ENCODE results near the gene TOX2.

TOX2 gene

DNA sequence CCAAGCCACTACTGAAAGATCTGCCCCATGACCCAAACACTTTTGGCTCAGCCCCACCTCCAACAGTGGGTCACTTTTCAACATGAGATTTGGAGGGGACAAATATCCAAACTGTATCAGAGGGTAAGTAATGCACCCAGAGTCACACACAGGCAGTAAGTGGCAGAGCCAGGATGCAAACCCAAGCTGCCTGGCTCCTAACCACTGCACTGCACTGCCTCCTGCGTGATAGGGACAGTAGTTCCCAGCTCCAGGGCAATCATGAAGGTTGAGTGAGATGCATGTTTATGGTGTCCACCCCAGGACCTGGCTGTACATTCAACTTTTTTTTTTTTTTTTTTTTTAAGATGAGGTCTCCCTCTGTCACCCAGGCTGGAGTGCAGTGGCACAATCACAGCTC lies 88.2 kb downstream of the TOX2 start:
- DNase-seq = no peak

DNA sequence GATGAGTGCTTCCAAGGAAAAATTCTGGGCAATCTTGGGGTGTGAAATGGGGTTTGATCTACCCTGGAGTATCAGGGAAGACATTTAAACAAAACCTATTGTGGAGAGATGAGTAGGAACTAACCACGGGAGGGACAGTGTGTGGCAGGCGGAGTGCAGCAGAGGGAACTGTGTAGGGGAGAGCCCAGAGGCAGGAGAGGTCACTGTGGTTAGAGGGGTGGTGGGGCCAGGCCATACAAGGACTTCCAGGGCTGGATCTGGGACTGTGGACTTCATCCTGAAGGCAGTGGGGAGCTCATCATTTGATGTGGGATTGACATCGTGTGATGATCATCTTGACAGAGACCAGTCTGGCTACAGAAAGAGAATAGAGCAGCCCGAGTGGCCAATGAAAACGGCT lies 89.0 kb downstream of the TOX2 start:
- no peak for DNase-seq

DNA sequence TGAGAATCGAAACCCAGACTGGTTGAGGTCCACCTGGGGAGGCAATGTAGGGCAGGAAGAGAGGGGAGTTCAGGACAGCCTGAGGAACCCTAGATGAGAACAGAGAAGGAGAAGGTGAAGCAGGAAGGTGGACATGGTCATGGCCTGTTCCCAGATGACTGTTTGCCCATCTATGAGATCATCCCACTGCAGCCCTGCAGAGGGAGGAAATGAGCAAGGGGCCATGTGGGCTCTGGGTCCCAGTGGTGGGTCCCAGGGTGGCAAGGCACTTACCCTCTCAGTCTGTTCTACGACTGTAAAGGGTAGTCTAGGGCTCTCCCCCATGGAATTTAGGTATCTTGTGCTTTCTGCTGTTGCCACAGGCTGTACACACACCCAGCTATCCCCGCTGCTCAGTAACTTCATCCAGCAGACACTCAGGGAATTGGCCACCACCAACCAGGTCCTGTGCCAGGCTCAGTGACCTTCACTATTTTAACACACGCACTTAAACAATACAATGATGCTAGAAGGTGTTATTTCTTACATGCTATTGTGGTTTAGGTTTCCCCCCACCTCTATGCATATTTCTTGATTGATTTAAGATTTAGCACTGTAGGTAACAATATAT lies 89.8 kb downstream of the TOX2 start:
- no peak for DNase-seq

DNA sequence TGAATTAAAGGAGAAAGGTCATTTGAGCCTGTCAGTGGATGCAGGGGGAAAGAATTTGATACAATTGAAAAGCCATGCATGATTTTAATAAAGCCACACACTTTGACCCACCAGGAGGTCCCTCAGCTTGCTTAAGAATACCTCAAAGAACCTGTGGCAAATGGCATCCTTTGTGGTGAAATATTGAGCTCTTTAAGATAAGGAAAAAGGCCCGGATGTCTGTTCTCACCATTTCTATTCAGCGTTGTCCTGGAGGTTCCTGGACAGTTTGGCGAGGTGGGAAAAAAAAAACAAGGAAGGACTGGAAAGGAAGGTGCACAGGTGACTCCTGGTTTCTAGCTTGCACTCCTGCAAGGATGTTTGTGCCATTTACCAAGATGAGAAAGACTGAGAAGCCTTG lies 91.0 kb downstream of the TOX2 start:
- no peak for DNase-seq

DNA sequence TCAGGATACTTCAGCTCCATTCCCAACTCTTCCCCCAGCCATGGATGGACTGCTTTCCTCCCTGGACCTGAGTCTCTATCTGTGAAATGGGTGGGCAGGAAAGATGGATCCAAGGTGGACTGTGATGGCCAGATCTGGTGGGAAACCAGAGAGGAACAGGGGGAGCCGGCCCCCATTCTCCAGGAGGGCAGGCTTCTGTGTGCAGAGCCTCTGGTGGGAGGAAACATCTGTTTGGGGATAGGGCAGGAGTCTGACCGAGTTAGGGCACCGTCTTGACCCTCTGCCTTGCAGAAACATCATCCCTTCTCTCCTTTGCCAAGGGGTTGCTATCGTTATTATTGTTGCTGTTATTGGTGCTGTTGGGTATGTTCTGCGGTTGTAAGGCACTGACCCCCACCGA lies 91.5 kb downstream of the TOX2 start:
- no peak for DNase-seq

DNA sequence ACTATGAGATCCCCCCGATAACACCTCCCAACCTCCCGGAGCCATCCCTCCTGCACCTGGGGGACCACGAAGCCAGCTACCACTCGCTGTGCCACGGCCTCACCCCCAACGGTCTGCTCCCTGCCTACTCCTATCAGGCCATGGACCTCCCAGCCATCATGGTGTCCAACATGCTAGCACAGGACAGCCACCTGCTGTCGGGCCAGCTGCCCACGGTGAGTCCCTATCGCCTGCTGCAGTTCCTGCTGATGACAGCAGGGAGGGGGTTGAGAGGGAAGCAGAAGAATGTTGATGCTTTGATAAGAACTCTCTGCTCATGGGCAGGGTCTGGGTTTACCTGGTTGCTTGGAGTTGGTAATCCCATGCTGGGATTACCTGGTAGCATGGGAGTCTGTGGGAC lies 91.9 kb downstream of the TOX2 start:
- no peak for DNase-seq

DNA sequence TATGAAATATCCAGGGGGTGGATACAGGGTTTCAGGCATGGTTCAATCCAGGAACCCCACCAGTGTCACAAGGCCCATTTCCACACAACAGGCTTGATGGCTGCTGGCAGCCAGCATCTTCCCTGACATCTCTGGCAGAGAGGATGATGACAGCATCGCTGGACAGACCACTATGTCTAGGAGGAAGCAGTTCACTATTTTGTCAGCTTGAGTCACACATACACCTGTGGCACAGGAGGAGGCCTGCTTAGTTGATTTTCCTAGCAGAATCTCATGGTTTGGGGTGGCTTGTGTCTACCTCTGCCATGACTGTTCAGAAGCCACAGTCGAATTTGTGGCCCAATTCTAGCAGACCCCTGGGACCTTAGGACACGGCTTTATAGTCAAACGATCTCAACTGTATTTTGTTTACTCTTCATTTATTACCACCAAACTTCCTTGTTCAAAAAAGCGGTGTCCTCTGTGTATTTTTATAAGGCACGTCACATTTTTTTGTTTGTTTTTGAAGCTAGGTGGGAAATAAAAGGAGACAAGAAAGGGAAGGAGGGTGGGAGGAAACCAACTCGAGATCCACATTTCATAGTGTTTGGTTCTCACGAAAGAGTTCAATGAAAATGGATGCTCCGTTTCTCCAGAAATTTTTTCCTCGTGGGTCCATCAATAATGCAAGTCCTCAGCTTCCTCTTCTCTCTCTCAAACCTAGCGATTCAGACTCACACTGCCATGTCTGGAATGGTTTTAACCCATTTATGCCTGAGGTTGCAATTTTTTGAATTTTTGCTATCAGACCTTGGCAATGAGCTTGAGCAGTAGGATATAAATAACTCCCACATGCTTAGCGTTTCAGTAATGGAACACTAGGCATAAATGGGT lies 94.4 kb downstream of the TOX2 start:
- DNase-seq = no peak

DNA sequence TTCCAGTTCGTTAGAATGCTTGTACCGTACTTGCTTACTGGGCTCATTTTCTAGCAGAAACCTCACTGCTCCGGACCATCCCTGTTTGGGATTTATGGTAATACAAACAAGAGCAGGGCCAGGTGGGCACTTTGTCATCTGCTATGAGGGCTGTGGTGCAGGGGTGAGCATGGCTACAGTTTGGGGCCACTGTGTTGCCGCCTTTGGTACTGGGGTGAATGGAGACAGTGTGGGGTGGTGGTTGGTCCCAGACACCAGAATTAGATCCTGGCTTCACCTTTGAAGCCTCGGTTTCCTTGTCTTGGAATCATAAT lies 95.0 kb downstream of the TOX2 start:
- no peak for DNase-seq

DNA sequence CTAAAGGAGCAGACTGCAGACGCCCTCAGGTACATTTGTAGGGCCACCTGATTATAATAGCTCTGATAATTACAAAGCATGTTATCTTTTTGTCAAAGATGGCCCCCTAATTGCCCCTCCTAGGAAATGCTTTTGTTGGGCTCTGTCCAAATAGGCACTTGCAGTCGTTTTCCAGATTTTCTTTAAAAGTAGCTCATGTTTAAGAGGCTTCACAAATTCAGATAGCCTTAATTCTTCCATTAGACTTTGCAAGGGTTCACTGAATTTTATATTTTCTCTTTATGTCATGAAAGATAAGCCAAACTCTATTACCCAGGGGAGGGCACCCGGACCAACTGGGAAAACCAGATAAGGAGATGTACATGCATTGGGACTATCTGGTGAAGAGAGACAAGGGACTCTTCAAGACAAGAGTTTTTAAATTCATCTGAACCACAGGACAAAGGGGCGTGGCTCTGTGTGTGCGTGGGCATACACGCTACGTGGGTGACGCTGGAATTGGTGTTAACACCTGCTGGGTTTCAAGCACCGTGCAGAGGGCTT lies 95.6 kb downstream of the TOX2 start:
- no peak for DNase-seq

DNA sequence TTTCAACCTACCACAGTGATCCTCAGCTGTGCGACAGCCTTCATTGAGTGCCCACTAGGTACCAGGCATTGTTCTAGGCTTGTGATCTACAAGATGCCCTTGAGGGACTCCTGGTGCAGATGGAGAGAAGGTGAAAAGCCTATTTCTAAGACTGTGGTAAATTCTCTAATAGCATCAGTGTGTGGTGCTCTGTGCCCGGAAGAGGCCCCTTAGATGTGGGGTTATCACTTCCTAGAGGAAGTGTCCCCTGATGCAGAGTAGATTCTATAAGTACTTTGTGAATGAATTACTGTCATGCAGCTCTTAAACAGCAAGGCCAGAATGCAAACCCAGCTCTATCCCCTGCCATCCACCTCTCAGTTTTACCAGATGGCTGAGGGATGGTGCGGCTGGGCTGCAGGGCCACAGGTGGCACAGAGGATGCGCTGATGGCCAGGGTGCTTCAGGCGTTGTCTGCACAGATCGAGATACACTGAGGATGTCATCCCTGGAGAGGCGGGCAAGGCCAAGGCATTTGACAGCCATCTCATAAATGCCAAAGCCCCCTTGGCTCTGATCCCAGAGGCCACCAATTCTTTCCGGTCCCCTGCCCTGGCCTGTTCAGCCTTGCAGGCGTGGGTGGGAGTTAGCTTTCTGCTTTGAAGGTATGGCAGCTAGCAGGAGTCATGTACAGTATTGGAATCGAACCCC lies 96.7 kb downstream of the TOX2 start:
- no peak for DNase-seq

DNA sequence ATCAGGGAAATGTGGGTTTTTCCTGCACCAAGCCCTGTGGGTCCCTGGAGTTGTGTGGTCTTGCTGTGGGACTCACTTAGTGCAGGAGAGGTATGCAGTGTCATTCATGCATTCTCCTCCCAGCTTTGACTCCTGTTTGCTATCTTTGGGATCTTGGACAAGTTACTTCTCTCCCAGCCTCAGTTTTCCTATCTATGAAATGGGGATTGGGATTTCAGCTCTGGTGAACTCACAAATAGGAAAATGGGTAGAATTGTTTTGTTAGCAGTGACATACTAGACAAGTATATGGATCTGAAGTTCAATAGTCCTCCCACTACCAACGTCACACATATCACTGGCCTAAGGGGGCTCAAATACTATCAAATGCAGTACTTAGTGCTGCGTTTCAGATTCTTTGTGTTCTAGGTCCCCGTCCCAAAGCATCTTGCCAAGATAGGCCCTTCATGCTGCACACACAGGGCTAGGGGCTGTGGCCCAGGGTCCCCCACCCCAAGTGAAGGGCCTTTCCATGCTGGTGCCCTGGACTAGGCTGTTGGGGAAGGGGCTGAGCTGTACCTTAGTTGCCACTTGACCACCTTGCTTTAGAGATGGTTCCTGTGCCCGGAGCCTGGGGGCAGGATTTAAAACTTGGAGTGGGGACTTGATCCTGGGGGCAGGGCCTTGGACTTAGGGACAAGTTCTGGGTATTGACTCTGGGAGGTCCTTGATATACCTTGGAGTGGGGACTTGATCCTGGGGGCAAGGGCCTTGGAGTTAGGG lies 98.0 kb downstream of the TOX2 start:
- DNase-seq = no peak

DNA sequence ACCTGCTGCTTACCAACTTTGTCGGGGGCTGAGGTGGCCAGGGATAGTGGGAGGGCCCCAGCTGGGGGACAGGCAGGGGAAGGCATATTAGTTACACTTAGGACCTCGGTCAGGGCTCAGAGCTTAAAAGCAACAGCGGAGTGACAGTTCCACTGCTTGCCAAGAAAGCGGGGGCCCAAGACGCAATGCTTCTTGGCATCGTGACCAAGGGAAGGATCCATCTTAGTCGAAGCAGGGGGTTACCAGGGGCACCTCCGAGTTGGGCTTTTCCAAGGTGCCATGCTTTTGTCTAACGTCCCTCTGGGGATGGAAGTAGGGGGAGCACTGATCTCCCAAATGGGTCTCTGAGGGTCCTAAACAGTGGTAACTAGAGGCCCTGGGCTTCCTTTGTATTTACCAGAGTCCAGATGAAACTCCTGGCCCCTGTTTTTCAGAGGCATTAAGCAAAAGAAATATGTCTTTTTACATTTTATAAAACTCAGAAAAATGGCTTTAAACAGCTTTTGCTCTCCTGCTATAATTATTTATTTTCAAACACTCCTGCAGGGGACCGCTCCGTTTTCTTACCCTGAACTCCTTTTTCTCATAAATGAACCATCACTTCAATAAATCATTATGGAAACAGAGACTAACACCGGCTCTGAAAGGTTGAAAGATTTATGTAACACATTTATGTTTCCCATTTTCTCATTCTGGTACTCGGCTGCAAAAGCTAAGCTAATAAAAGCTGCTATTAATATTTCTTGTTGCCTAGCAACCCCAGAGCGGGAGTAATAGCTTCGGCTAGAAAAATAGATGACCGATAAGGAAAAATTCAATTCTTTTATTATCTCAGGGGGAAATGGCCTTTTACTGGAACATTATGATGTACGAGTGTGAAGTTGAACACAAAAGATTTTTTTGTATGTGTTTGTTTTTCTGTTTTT lies 100.4 kb downstream of the TOX2 start:
- DNase-seq = no peak

DNA sequence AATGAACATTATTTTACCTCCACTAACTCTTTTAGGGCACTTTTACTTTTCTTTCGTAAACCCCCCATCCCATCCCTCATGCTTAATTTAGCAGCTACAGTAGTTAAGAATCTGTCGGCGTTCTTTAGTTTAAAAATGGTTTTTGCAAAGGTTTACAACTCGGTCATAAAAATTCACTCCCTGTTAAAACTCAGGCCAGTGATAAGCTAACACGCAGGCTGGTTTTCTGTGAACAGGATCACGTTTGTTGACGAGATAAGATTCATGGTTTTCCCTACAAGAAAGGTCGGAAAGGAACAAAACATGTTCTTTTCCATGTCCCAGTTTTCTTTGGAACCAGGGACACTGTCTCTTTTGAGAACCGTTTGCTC lies 101.1 kb downstream of the TOX2 start:
- no peak for DNase-seq

DNA sequence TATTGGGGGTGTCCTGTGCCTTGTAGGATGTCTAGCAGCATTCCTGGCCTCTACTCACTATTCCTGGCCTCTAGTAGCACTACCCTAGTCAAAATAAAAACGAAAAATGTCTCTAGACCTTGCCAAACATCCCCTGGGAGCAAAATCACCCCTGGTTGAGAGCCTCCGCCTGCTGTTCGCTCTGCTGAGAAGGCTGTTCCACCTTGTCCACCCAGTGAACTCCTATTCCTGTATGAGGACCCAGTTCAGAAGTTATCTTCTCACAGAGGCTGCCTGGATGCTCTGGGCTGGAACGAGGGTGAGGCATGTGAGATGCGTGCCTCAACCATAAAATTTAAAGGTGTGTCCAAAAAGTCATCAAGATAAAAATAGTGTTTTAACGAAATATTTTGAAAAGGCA lies 101.9 kb downstream of the TOX2 start:
- DNase-seq = no peak

DNA sequence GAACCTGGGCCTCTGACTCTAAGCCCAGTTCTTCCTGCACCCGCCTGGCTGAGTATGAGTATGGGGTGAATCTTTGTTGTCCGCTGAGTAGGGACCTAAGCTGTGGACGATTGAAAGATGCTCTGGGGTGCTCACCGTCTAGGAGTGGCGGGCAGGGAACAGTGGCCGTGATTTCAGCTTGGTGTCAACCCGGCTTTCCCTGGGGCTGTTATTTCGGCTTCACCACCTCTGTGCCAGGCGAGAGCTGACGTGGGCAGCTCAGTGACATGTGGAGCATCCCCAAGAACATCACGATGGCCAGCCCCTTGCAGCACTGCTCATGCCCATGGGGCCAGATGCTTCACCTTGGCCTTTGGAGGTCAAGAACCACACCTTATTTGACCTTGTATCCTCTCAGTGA lies 102.6 kb downstream of the TOX2 start:
- no peak for DNase-seq

DNA sequence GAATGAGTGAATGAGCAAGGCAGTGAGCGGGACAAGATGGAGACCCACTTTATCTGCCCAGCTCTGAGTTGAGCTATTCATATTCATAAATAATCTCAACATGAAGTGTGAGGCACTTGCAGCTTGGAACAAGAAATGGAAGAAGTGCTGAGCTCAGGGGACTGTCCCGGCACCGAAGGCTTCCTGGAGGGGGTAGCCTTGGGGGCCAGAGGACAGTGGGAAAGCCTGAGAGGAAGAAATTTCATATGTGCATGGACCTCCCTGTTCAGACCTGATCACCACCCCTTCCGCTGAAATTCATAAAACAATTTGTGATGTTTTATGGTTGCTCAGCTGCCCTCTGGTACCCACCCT lies 103.2 kb downstream of the TOX2 start:
- no peak for DNase-seq

DNA sequence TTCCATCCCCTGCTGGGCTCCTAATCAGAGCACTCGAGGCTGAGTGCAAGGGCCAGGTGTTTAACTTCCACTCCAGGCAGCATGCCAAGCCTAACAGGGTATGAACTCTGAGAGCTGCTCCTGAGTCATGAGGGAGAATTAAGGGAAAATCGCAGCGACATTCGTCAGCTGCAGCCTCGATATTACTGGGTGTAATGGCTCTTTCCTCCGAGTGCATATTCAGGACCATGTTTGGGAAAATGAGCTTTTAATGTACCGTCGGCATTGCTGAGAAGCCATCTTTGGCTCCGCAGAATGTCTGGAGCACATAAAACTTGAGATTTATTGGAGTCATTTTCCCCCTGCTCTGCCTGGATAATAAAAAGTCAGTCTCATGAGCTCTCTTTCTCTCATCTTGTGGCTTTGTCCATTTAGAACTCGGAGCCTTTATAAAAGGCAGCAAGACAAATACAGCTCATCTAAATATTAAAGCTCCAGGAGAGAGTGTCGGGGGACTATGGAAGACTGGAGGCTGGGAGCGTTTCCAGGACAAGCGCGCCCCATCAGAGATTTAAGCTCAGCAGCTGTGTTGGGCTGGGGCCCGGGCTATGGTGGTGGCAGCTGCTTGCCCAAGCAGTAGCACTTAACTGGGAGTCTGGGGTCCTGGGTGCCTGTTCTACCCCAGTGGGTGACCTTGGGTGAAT lies 103.7 kb downstream of the TOX2 start:
- DNase-seq = peak; percentile 68

DNA sequence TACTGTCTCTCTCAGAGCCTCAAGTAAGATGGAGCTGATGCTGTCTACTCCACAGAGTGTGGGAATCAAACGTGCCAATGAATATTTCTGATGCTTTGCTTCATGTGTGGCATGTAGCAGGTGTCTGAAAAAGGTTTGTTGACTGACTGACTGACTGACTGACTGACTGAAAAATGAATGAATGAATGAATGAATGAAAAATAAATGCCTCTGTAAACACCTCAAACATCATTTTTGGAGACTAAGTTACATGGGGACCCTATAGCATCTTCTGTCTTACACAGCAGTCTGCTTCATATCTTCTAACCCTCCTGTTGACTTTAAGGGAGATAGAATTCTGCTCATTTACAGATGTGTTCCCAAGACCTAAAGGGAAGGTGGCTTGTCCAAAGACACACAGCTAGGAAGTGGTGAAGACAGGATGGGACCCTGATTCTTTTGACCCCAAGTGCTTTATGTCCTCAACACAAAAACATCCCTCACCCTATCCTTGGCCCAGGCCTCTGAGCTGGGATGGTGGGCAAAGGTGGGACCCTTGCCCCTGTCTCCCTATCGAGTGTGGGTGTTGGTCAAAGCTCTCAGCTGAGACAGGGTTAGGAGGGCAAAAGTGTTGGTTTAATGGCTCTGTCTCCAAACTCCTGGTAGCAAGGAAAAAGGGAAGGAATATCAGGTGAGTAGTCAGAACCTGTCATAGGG lies 104.4 kb downstream of the TOX2 start:
- DNase-seq = no peak

DNA sequence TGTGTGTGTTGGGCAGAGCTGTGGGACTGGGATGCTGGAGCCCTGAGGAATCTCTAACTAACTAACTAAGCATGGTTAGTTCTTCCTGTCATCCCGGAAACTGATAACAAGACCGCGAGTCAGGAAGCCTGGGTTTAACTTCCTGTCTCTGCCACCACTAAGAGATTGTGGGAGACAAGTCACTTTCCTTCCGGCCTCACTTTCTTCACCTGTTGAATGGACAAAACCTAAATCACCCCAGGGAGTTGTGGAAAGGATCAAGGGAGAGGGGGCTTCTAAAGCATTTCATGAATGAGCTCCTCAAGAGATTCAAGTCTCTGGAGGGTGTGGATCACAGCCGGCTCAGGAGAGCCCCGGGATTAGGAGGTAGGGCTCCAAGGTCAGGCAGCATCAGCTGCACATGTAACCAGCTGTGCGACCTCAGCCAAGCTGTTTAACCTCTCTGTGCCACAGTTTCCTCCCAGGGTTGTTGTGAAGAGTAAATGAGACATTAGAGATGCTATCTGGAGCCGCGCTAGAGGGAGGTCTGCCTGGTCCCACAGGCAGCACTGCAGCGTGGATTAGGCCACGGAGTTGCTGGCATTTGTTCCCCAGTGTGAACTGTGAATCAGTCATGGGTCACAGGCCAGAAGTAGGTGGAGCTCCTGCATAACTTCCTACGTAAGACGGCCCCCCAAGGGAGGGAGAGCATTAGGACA lies 105.1 kb downstream of the TOX2 start:
- peak; percentile 41 for DNase-seq

DNA sequence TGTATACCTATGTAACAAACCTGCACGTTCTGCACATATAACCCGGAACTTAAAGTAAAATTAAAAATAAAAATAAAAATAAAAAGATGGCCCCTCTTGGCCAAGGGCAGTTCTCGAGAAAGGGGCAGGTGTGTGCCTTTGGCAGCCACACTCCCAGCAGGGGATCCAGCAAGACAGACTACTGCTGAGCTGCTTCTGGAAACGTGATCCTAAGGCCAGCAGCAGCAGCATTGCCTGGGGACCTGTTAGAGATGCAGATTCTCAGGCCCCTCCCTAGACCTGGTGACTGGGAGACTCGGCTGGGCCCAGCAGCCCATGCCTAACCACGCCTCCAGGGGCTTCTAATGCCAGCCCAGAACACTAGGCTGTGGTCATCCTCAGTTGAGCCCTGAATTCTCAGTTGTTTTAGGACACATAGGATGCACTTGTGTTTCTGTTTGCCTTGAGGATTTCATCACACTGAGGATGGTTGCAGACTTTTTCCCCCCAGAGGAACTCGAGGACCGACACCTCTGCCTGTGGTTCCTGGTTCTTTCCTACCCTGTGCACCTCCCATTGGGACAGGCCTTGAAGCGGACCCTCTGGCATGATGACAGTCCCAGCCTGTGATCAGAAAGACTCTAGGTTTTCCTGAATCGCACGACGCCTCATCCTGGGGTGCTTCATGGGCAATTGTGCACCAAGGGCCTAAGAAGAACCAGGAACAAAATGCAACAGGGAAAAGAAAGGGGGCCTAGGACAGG lies 105.9 kb downstream of the TOX2 start:
- no peak for DNase-seq
